ENCODE measurements around the gene SCYGR5. TPM values are rescaled to one million over a fixed set of nuclear protein-coding genes. Genes with fewer than 3 reads are reported as not detected.

Gene SCYGR5
- total and polyA plus RNA-seq, 7 donors = not detected

DNA sequence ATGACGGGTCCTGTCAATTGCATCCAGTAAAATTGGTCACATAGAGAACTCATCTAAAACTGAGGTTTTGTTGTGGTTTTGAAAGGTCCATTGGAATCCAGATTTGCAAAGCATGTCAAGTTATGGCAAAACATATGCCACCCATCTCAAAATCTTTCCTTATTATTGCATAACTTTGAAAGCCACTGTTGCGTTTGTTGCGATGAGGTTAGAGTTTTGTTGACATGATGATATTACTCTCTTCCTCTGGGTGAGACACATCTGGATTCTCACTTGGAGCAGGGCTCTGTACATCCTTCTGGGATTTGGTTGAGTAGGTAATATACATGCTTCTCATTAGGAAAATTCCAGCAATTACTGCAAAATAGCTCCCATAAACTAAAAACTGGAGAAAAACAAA, 20.6 kb downstream of the SCYGR5 start:
- WGBS, 3 donors = 84 to 92% (median 88%) methylated on average over 3 of the region's 3 CpGs
- Histone ChIP-seq H3K9me3 (no peaks in the 10 kb centered on the region), H3K36me3 (ENCODE audit: insufficient read depth in 1 of 2, low read depth in 1 of 2) (no peaks in the 10 kb centered on the region), H3K27ac (no peak overlapping the region), H3K4me3 (no peak overlapping the region), H3K4me1 (no peaks in the 10 kb centered on the region), H3K27me3 (ENCODE audit: insufficient read depth in 3 of 3, low read length in 2 of 3) (no peaks in the 10 kb centered on the region)
- intact Hi-C loops (cut with DNase I) = no loop called here
- ATAC-seq (no peak), DNase-seq (no peak)
- TF ChIP-seq, protein P1, sequence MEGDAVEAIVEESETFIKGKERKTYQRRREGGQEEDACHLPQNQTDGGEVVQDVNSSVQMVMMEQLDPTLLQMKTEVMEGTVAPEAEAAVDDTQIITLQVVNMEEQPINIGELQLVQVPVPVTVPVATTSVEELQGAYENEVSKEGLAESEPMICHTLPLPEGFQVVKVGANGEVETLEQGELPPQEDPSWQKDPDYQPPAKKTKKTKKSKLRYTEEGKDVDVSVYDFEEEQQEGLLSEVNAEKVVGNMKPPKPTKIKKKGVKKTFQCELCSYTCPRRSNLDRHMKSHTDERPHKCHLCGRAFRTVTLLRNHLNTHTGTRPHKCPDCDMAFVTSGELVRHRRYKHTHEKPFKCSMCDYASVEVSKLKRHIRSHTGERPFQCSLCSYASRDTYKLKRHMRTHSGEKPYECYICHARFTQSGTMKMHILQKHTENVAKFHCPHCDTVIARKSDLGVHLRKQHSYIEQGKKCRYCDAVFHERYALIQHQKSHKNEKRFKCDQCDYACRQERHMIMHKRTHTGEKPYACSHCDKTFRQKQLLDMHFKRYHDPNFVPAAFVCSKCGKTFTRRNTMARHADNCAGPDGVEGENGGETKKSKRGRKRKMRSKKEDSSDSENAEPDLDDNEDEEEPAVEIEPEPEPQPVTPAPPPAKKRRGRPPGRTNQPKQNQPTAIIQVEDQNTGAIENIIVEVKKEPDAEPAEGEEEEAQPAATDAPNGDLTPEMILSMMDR (IDR thresholded peaks at IDR 0.05) = no peak

DNA sequence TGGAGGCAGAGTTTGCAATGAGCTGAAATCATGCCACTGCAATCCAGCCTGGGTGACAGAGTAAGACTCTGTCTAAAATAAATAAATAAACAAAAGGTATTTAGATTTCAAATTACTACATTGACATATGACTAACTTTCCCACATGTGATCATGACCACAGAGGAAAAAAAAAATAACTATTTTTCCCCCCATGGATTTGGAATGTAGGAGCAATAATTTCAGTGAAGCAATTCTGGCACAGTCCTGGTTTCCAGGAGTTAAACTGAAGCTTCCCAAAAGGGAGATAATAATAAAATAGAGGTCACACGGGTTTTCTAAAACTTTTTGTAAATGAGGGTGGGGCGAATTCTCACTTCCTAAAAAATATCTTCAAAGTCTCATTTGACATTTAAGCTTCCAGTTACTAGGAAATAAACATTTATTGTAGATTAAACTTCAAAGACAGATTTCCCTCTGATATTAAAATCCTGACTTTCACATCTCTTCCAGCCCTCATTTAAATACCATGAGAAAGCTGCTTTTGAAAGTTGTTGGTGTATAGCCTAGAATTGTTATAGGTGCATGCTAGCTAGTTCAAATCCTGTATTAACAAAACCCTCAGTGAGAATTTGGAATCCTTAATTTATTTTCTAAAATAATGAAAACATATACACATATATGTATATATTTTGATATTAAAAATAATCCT, 30.5 kb downstream of the SCYGR5 start:
- 50 to 59% (median 56%) methylated on average over 2 of the region's 2 CpGs for WGBS, 3 donors

DNA sequence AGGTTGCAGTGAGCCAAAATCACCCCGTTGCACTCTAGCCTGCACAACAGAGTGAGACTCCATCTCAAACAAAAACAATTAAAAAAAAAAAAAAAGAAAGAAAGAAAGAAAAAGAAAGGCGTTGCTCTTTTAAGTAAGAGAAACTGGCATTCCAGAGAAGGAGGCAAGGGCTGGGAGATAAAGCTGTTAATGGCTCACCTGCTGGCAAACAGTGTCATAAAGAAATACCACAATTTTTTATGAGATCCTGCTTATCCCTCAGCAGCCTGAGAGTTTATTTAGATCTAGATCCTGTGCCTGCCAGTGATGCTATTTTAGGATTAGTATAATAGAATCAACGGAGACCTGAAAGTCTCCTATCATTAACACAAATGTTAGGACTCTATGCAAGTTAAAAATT, 35.0 kb downstream of the SCYGR5 start:
- H3K9me3 ChIP-seq = no peaks in the 10 kb centered on the region
- H3K36me3 ChIP-seq (ENCODE audit: insufficient read depth in 1 of 2, low read depth in 1 of 2) = no peaks in the 10 kb centered on the region
- 82 to 88% (median 84%) methylated on average over 3 of the region's 3 CpGs for WGBS, 3 donors
- H3K27me3 ChIP-seq (ENCODE audit: insufficient read depth in 3 of 3, low read length in 2 of 3) = no peaks in the 10 kb centered on the region
- H3K4me3 ChIP-seq = no peak overlapping the region
- intact Hi-C loops (cut with DNase I) = no loop called here
- no peak for ATAC-seq
- no peaks in the 10 kb centered on the region for H3K4me1 ChIP-seq
- no peak for DNase-seq
- TF ChIP-seq, protein P1 (IDR thresholded peaks at IDR 0.05) = no peak
- no peak overlapping the region for H3K27ac ChIP-seq

More for the DNA sequence above, 30.5 kb downstream of the SCYGR5 start:
- ATAC-seq (no peak), DNase-seq (no peak)
- intact Hi-C loops (cut with DNase I) = no loop called here
- no peaks in the 10 kb centered on the region for H3K4me1 ChIP-seq
- TF ChIP-seq, protein P1 (IDR thresholded peaks at IDR 0.05) = no peak
- H3K27me3 ChIP-seq (ENCODE audit: insufficient read depth in 3 of 3, low read length in 2 of 3) = no peaks in the 10 kb centered on the region
- H3K27ac ChIP-seq = no peak overlapping the region
- H3K4me3 ChIP-seq = no peak overlapping the region
- H3K9me3 ChIP-seq = no peaks in the 10 kb centered on the region
- no peaks in the 10 kb centered on the region for H3K36me3 ChIP-seq (ENCODE audit: insufficient read depth in 1 of 2, low read depth in 1 of 2)

DNA sequence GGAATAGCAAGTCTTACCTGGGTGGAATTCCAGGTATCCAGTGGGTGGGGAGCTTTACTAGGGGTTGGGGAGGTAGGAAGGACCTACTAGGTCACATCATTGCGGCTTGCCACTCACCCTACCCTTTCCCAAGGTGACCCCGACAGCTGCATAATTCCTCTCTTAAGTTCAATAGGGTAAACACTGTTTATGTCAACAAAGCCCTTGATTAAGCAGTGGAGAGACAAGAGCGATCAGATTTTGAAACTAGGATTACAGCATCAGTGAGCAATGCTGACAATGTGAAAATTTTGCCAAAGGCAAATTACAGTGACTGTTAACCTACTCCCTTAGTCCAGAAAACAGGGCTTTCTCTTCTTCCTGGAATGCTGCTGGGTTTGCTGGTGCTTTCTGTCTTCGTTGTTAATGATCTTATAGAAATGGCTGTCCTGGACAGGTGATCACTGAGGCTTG, 36.7 kb downstream of the SCYGR5 start:
- ATAC-seq (no peak), DNase-seq (no peak)
- Histone ChIP-seq H3K36me3 (ENCODE audit: insufficient read depth in 1 of 2, low read depth in 1 of 2) (no peaks in the 10 kb centered on the region), H3K9me3 (no peaks in the 10 kb centered on the region), H3K27ac (no peak overlapping the region), H3K27me3 (ENCODE audit: insufficient read depth in 3 of 3, low read length in 2 of 3) (no peaks in the 10 kb centered on the region), H3K4me1 (no peaks in the 10 kb centered on the region), H3K4me3 (no peak overlapping the region)
- intact Hi-C loops (cut with DNase I) = no loop called here
- TF ChIP-seq, protein P1 (IDR thresholded peaks at IDR 0.05) = no peak
- 22 to 41% (median 28%) methylated on average over 4 of the region's 4 CpGs for WGBS, 3 donors

DNA sequence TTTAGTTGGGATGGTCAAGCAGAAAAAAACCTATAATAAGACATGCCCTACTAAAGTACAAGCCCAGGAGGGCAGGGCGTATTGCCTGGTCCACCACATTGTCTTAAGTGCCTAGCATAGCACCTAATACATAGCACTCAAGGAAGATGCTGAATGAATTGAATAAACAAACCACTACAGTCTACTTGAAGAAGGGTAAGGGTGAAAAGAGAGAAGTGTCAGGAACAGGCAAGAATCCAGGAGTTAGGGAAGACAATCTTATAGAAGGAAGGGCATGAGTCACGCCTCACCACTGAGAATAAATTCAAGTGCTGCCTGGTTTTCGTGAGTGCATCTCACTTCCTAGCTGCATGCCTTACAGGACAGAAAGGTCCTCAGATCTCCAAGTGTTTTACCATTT, 37.4 kb downstream of the SCYGR5 start:
- no peak for ATAC-seq
- Histone ChIP-seq H3K9me3 (no peaks in the 10 kb centered on the region), H3K4me3 (no peak overlapping the region), H3K27ac (no peak overlapping the region), H3K4me1 (no peaks in the 10 kb centered on the region), H3K27me3 (ENCODE audit: insufficient read depth in 3 of 3, low read length in 2 of 3) (no peaks in the 10 kb centered on the region), H3K36me3 (ENCODE audit: insufficient read depth in 1 of 2, low read depth in 1 of 2) (no peaks in the 10 kb centered on the region)
- TF ChIP-seq, protein P1 (IDR thresholded peaks at IDR 0.05) = no peak
- intact Hi-C loops (cut with DNase I) = no loop called here
- WGBS, 3 donors = 69 to 74% (median 70%) methylated on average over 3 of the region's 3 CpGs
- no peak for DNase-seq
